Endothelial cell of umbilical vein (primary cell): ENCODE results near the gene DSG1. TPM values are rescaled to one million over a fixed set of nuclear protein-coding genes. Genes with fewer than 3 reads are reported as not detected.

Source experiments
- BruUV-seq: library from RNA; stranded (reverse); fragments of 400-500 nt; replicated peaks from 2 replicates; lab custom pipeline; 2021; lab: Mats Ljungman, UMichigan
- CTCF ChIA-PET: fragments of 300-600, 350-600 bp; sonication (Branson Sonifier 250); formaldehyde crosslinking; loops from one replicate; lab custom pipeline; 2021; ENCODE audit warnings: antibody characterized with exemption, inconsistent platforms; lab: Charles Lee
- POLR2A ChIA-PET: fragments of 300-600, 350-600 bp; sonication (Branson Sonifier 250); formaldehyde crosslinking; loops from one replicate; lab custom pipeline; 2021; ENCODE audit warnings: antibody characterized with exemption, inconsistent platforms; lab: Charles Lee
- DNase-seq: peaks from one replicate; pipeline ENCODE4 v3.0.0-alpha.2; 2011; ENCODE audit warnings: low read depth, low spot score
- FAIRE-seq: peaks from 2 replicates; lab custom pipeline; 2011; peaks lifted over from hg19 to GRCh38; lab: Jason Lieb, UNC
- H2AFZ ChIP-seq: 2 replicates; pipeline ENCODE4 v1.6.0; 2012; ENCODE audit warnings: low read depth, low read length, control low read depth, inconsistent platforms
- H3K27ac ChIP-seq: 2 replicates; pipeline ENCODE4 v1.5.1; 2011; ENCODE audit warnings: low read depth, mild to moderate bottlenecking, control low read depth, low read length, moderate library complexity; ENCODE audit not compliant: insufficient read depth
- H3K27me3 ChIP-seq, 2 experiments: 2 replicates each; pipeline versions ENCODE4 v1.6.0 to v1.6.1; 2011; ENCODE audit warnings: low read length in 2 of 2, mixed read lengths in 1 of 2; ENCODE audit not compliant: control insufficient read depth in 2 of 2, insufficient read depth in 2 of 2
- H3K36me3 ChIP-seq, 2 experiments: 2 replicates in 1 of 2; 3 replicates in 1 of 2; pipeline ENCODE4 v1.5.1; 2011; ENCODE audit warnings: low read length in 2 of 2, mild to moderate bottlenecking in 1 of 2, moderate library complexity in 1 of 2; ENCODE audit not compliant: control insufficient read depth in 2 of 2, insufficient read depth in 2 of 2; ENCODE audit errors: extremely low read depth in 1 of 2
- H3K4me1 ChIP-seq: 3 replicates; pipeline ENCODE4 v1.5.1; 2011; ENCODE audit warnings: mild to moderate bottlenecking, low read length; ENCODE audit not compliant: control insufficient read depth, insufficient read depth; ENCODE audit errors: extremely low read depth
- H3K4me2 ChIP-seq: 2 replicates; pipeline ENCODE4 v1.6.1; 2011; ENCODE audit warnings: low read length, control low read depth, mixed read lengths; ENCODE audit not compliant: insufficient read depth
- H3K4me3 ChIP-seq, 3 experiments: fragments of 200-600 bp in 1 of 3; sonication (generic), shearing (Covaris generic) in 1 of 3; replicated peaks in 1 of 3; 2 replicates each; pipeline ENCODE4 v1.5.1; 2011 to 2016; ENCODE audit warnings: control low read depth in 3 of 3, low read length in 3 of 3, mild to moderate bottlenecking in 2 of 3, inconsistent platforms in 1 of 3, low read depth in 1 of 3, moderate library complexity in 1 of 3; ENCODE audit not compliant: insufficient read depth in 1 of 3
- H3K79me2 ChIP-seq: 2 replicates; pipeline ENCODE4 v1.6.0; 2012; ENCODE audit warnings: low read length, inconsistent platforms; ENCODE audit not compliant: control insufficient read depth, insufficient read depth
- H3K9ac ChIP-seq: replicated peaks from 2 replicates; pipeline ENCODE3; 2011; ENCODE audit warnings: low read length, control low read depth; ENCODE audit not compliant: insufficient read depth; ENCODE audit errors: extremely low read depth
- H3K9me1 ChIP-seq: replicated peaks from 3 replicates; pipeline ENCODE4 v1.6.0; 2011; ENCODE audit warnings: mild to moderate bottlenecking, low read length; ENCODE audit not compliant: control insufficient read depth, insufficient read depth; ENCODE audit errors: extremely low read depth
- H3K9me3 ChIP-seq: replicated peaks from 2 replicates; pipeline ENCODE4 v1.5.1; 2012; ENCODE audit warnings: low read length, inconsistent platforms; ENCODE audit not compliant: control insufficient read depth, insufficient read depth
- H4K20me1 ChIP-seq: replicated peaks from 2 replicates; pipeline ENCODE3; 2011; ENCODE audit warnings: mild to moderate bottlenecking, low read length; ENCODE audit not compliant: control insufficient read depth, insufficient read depth; ENCODE audit errors: extremely low read depth
- CTCF ChIP-seq, 2 donors: IDR thresholded peaks; 1 replicate in 1 of 2; 2 replicates in 1 of 2; pipeline ENCODE4 v1.5.1; 2011; ENCODE audit warnings: low read length in 2 of 2, mild to moderate bottlenecking in 2 of 2, moderate library complexity in 2 of 2, control low read depth in 1 of 2, inconsistent platforms in 1 of 2, low read depth in 1 of 2; ENCODE audit not compliant: insufficient read depth in 1 of 2; ENCODE audit errors: extremely low read depth in 1 of 2
- EZH2 ChIP-seq: IDR thresholded peaks from 2 replicates; pipeline ENCODE4 v1.6.1; 2012; ENCODE audit warnings: borderline replicate concordance, low read depth, mild to moderate bottlenecking, moderate library complexity, low read length, inconsistent platforms; ENCODE audit not compliant: severe bottlenecking
- FOS ChIP-seq: IDR thresholded peaks from 2 replicates; pipeline ENCODE4 v1.6.1; 2011; ENCODE audit warnings: mild to moderate bottlenecking, low read length, moderate library complexity, borderline replicate concordance; ENCODE audit not compliant: insufficient read depth
- GATA2 ChIP-seq: IDR thresholded peaks from 2 replicates; pipeline ENCODE4 v1.7.0; 2011; ENCODE audit warnings: low read depth, mild to moderate bottlenecking, moderate library complexity, mixed read lengths, low read length; ENCODE audit not compliant: insufficient read length, insufficient read depth
- MAX ChIP-seq: IDR thresholded peaks from 2 replicates; pipeline ENCODE4 v1.6.1; 2011; ENCODE audit not compliant: insufficient read depth, insufficient read length
- POLR2A ChIP-seq: IDR thresholded peaks from 2 replicates; pipeline ENCODE4 v1.6.1; 2012; ENCODE audit warnings: low read depth, mild to moderate bottlenecking, control low read depth, low read length
- POLR2AphosphoS5 ChIP-seq: IDR thresholded peaks from 2 replicates; pipeline ENCODE4 v1.6.1; 2012; ENCODE audit warnings: low read depth, mild to moderate bottlenecking, control low read depth, low read length, moderate library complexity; ENCODE audit not compliant: insufficient read depth
- dilution Hi-C: fragments of 300-500 bp; cut with MboI; formaldehyde crosslinking; loops from one replicate; pipeline ENCODE4 v1.15.0; 2019; ENCODE audit warnings: low sequenced_read_pairs; ENCODE audit not compliant: extremely low pct_ligation_motif_present
- intact Hi-C: fragments of 100-400 bp; cut with micrococcal nuclease; formaldehyde crosslinking; loops from one replicate; pipeline ENCODE4 v1.10.0; 2022
- polyA plus RNA-seq, 4 experiments: library from polyadenylated mRNA; depleted of rRNA in 3 of 4; stranded (reverse) in 3 of 4; unstranded in 1 of 4; fragments of >200 nt; gene quantifications; 2 replicates each; pipeline versions ENCODE4 v1.2.1 to v1.2.3, GENCODE V29; 2011 to 2012; ENCODE audit warnings: missing spikeins in 1 of 4
- total RNA-seq: library from RNA; stranded (reverse); gene quantifications from 2 replicates; pipeline ENCODE4 v1.2.3, GENCODE V29; 2021

Gene DSG1
- total and polyA plus RNA-seq, 2 donors (not counting 3 experiments of a cell fraction or from before 2014, with no cell fraction given): not detected

- Histone ChIP-seq H3K27me3 (no peaks in the 10 kb centered on the region), H3K9ac (no peak overlapping the region), H3K9me1 (no peaks in the 10 kb centered on the region), H3K27ac (no peak overlapping the region), H3K4me2 (no peak overlapping the region), H2AFZ (no peak overlapping the region), H3K4me3 (no peak overlapping the region), H3K79me2 (no peaks in the 10 kb centered on the region), H3K4me1 (peaks cover 4% of the 10 kb centered on the region), H4K20me1 (no peaks in the 10 kb centered on the region), H3K36me3 (no peaks in the 10 kb centered on the region), H3K9me3 (no peaks in the 10 kb centered on the region)
- FAIRE-seq: no peak
- BruUV-seq: no TSS peak
- no peak for TF ChIP-seq MAX
- no peak for TF ChIP-seq CTCF (IDR thresholded peaks at IDR 0.05; ENCODE audit: extremely low read depth in 1 of 2, insufficient read depth in 1 of 2, low read depth in 1 of 2, low read length in 2 of 2)
- TF ChIP-seq POLR2AphosphoS5: no peak
- no peak for TF ChIP-seq FOS
- TF ChIP-seq POLR2A: no peak
- no peak for TF ChIP-seq GATA2
- TF ChIP-seq EZH2: no peak
- dilution Hi-C loops (no loop called here), intact Hi-C loops (no loop called here)
- no peak for DNase-seq
- ChIA-PET POLR2A (no interaction called here), CTCF (no interaction called here)
Observed at GRCh38 chr18:31278609-31279071, 39.3 kb upstream of the DSG1 start.
